ENCODE data around the gene HRG.

Gene HRG

GRCh38 chr3:186670155-186670554, 4.3 kb downstream of the HRG start:
- peaks cover 46% of the 10 kb centered on the region for H3K27me3 ChIP-seq
- H3K27ac ChIP-seq: no peak overlapping the region
- no peaks in the 10 kb centered on the region for H3K9me3 ChIP-seq
- TF ChIP-seq CTCF (IDR thresholded peaks at IDR 0.05): no peak
- H3K4me3 ChIP-seq (ENCODE audit: low read depth in 1 of 2, low read length in 1 of 2): no peak overlapping the region
- no peaks in the 10 kb centered on the region for H3K36me3 ChIP-seq
- H3K4me1 ChIP-seq (ENCODE audit: control insufficient read depth in 1 of 2, insufficient read depth in 1 of 2, low read depth in 1 of 2, low read length in 1 of 2): no peaks in the 10 kb centered on the region

GRCh38 chr3:186671051-186671450, 5.2 kb downstream of the HRG start:
- peaks cover 43% of the 10 kb centered on the region for H3K27me3 ChIP-seq
- H3K4me3 ChIP-seq (ENCODE audit: low read depth in 1 of 2, low read length in 1 of 2): no peak overlapping the region
- H3K9me3 ChIP-seq: no peaks in the 10 kb centered on the region
- TF ChIP-seq CTCF (IDR thresholded peaks at IDR 0.05): no peak
- no peak overlapping the region for H3K27ac ChIP-seq
- no peaks in the 10 kb centered on the region for H3K4me1 ChIP-seq (ENCODE audit: control insufficient read depth in 1 of 2, insufficient read depth in 1 of 2, low read depth in 1 of 2, low read length in 1 of 2)
- no peaks in the 10 kb centered on the region for H3K36me3 ChIP-seq

GRCh38 chr3:186678604-186679003, 12.8 kb downstream of the HRG start:
- Histone ChIP-seq H3K36me3 (no peaks in the 10 kb centered on the region), H3K4me3 (ENCODE audit: low read depth in 1 of 2, low read length in 1 of 2) (no peak overlapping the region), H3K27me3 (peaks cover 54% of the 10 kb centered on the region), H3K9me3 (no peaks in the 10 kb centered on the region), H3K27ac (no peak overlapping the region), H3K4me1 (ENCODE audit: control insufficient read depth in 1 of 2, insufficient read depth in 1 of 2, low read depth in 1 of 2, low read length in 1 of 2) (no peaks in the 10 kb centered on the region)
- TF ChIP-seq CTCF (IDR thresholded peaks at IDR 0.05): no peak

DNA sequence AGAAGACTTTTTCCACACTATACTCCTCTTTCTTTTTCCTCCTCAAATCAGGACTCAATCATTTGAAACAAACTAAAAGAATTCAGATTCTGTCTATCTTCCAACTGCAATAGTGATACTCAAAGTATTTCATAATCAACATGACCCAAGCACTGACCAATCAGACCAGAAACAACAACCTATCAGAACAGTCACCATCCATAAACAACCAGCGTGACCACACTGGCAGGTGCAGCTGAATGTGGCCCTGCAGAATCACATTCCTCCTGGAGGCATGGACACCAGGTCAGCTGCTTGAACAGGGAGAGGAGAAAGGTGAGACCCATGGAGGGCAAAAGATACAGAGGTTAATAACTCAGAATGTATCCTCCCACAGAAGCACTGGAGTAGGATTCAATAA, 13.3 kb downstream of the HRG start:
- no peaks in the 10 kb centered on the region for H3K9me3 ChIP-seq
- H3K4me1 ChIP-seq (ENCODE audit: control insufficient read depth in 1 of 2, insufficient read depth in 1 of 2, low read depth in 1 of 2, low read length in 1 of 2): no peaks in the 10 kb centered on the region
- TF ChIP-seq CTCF (IDR thresholded peaks at IDR 0.05): no peak
- no peak overlapping the region for H3K4me3 ChIP-seq (ENCODE audit: low read depth in 1 of 2, low read length in 1 of 2)
- H3K27ac ChIP-seq: no peak overlapping the region
- H3K27me3 ChIP-seq: peaks cover 48% of the 10 kb centered on the region
- H3K36me3 ChIP-seq: no peaks in the 10 kb centered on the region

DNA sequence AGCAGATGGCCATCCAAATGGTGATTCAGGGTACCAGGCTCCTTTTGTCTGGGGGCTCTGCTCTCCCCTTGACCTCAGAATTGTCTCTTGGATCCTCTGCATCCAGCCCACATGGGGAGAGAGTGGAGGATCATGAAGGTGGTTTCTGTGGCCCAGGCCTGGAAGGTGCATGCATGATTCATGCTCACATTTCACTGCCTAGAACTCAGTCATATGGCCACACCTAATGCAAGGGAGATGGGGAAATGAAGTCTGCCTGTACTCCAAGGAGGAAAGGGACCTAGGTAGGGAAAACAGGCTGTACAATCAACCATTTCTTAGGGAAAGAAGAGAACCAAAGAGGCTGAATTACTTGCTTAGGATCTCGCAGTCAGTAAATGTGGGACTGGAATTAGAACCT, 15.1 kb downstream of the HRG start:
- Histone ChIP-seq H3K9me3 (no peaks in the 10 kb centered on the region), H3K27ac (no peak overlapping the region), H3K4me1 (ENCODE audit: control insufficient read depth in 1 of 2, insufficient read depth in 1 of 2, low read depth in 1 of 2, low read length in 1 of 2) (no peaks in the 10 kb centered on the region), H3K27me3 (peaks cover 35% of the 10 kb centered on the region), H3K36me3 (no peaks in the 10 kb centered on the region), H3K4me3 (ENCODE audit: low read depth in 1 of 2, low read length in 1 of 2) (no peak overlapping the region)
- no peak for TF ChIP-seq CTCF (IDR thresholded peaks at IDR 0.05)

DNA sequence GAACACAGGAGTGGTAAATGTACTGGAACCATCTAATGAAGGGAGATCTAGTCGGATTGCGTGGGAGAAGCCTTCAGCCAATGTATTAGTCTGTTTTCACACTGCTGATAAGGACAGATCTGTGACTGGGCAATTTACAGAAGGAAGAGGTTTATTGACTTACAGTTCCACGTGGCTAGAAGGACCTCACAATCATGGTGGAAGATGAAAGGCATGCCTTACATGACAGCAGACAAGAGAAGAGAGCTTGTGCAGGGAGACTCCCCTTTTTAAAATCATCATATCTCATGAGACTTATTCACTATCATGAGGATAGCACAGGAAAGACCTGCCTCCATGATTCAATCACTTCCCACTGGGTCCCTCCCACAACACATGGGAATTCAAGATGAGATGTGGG, 17.0 kb downstream of the HRG start:
- peaks cover 40% of the 10 kb centered on the region for H3K27me3 ChIP-seq
- H3K4me1 ChIP-seq (ENCODE audit: control insufficient read depth in 1 of 2, insufficient read depth in 1 of 2, low read depth in 1 of 2, low read length in 1 of 2): no peaks in the 10 kb centered on the region
- H3K36me3 ChIP-seq: no peaks in the 10 kb centered on the region
- no peak overlapping the region for H3K4me3 ChIP-seq (ENCODE audit: low read depth in 1 of 2, low read length in 1 of 2)
- H3K27ac ChIP-seq: no peak overlapping the region
- no peak for TF ChIP-seq CTCF (IDR thresholded peaks at IDR 0.05)
- no peaks in the 10 kb centered on the region for H3K9me3 ChIP-seq

Measured in neutrophil (primary cell).